Esophagus (tissue), 2 donors: ENCODE measurements around the gene PXDN. TPM values are rescaled to one million over a fixed set of nuclear protein-coding genes. Genes with fewer than 3 reads are reported as not detected.
"Not testable (repeated sequence)": the region's sequence is repeated elsewhere in the genome, so short reads cannot be mapped to it uniquely, and the experiment has no call there.

ENCODE experiments used
- H3K27ac ChIP-seq, 2 donors: one replicate each; pipeline ENCODE4 v1.5.1; 2013; ENCODE audit warnings: low read depth in 2 of 2, mild to moderate bottlenecking in 2 of 2, inconsistent platforms in 1 of 2, low read length in 1 of 2, moderate library complexity in 1 of 2
- H3K27me3 ChIP-seq, 2 donors: one replicate each; pipeline ENCODE4 v1.6.1; 2013; ENCODE audit warnings: low read length in 2 of 2, control low read depth in 1 of 2, mild to moderate bottlenecking in 1 of 2; ENCODE audit not compliant: insufficient read depth in 2 of 2, control insufficient read depth in 1 of 2
- H3K36me3 ChIP-seq, 2 donors: one replicate each; pipeline ENCODE4 v1.6.1; 2013; ENCODE audit warnings: low read length in 1 of 2; ENCODE audit not compliant: control insufficient read depth in 2 of 2, insufficient read depth in 2 of 2
- H3K4me1 ChIP-seq, 2 donors: one replicate each; pipeline ENCODE4 v1.6.1; 2013; ENCODE audit warnings: low read length in 1 of 2; ENCODE audit not compliant: control insufficient read depth in 2 of 2, insufficient read depth in 2 of 2
- H3K4me3 ChIP-seq, 2 donors: one replicate each; pipeline ENCODE4 v1.5.1; 2013; ENCODE audit warnings: low read length in 2 of 2, mild to moderate bottlenecking in 2 of 2, low read depth in 1 of 2, moderate library complexity in 1 of 2
- H3K9me3 ChIP-seq, 2 donors: one replicate each; pipeline ENCODE4 v1.6.1; 2013; ENCODE audit warnings: mild to moderate bottlenecking in 2 of 2, low read depth in 1 of 2, low read length in 1 of 2, moderate library complexity in 1 of 2; ENCODE audit not compliant: control insufficient read depth in 2 of 2, insufficient read depth in 1 of 2
- WGBS, 2 donors: extraction: QIAGEN DNeasy Blood & Tissue Kit; methylation state at CpG; one replicate each; pipeline ENCODE4 v1.1.7; 2013; 5-methylcytosine and 5-hydroxymethylcytosine counted together
- polyA plus RNA-seq, 2 donors: library from polyadenylated mRNA; stranded (reverse); fragments of 200-250 nt; gene quantifications; one replicate each; pipeline ENCODE4 v1.2.3, GENCODE V29; 2013
- donor health status: healthy with polysubstance abuse.
- donor health status: Bipolar disorder and iron deficiency.

The PXDN gene
- polyA plus RNA-seq, 2 donors = 1.1 to 1.9 TPM

- Histone ChIP-seq H3K27ac (no peak overlapping the region), H3K27me3 (no peaks in the 10 kb centered on the region), H3K4me3 (no peak overlapping the region), H3K4me1 (no peaks in the 10 kb centered on the region), H3K9me3 (peaks cover 0 to 3% of the 10 kb centered on the region in 2 donors), H3K36me3 (peaks cover 0 to 6% of the 10 kb centered on the region in 2 donors)
- WGBS, 2 donors = 89 to 92% methylated on average over 33 of the region's 33 CpGs
Measured at GRCh38 chr2:1680222-1681016, 63.9 kb downstream of the PXDN start.

- not testable (repeated sequence) for H3K4me3 ChIP-seq, H3K36me3 ChIP-seq, H3K4me1 ChIP-seq, H3K27me3 ChIP-seq, H3K9me3 ChIP-seq, H3K27ac ChIP-seq
- WGBS, 2 donors = 89 to 96% methylated on average over 11 of the region's 11 CpGs
Measured at GRCh38 chr2:1679488-1680039, 64.8 kb downstream of the PXDN start.

GRCh38 chr2:1679065-1679464, 65.2 kb downstream of the PXDN start:
- H3K4me3 ChIP-seq, H3K27me3 ChIP-seq, H3K27ac ChIP-seq, H3K4me1 ChIP-seq, H3K9me3 ChIP-seq, H3K36me3 ChIP-seq: not testable (repeated sequence)
- 92 to 95% methylated on average over 7 of the region's 7 CpGs for WGBS, 2 donors

GRCh38 chr2:1678609-1679008, 65.7 kb downstream of the PXDN start:
- 90 to 91% methylated on average over 14 of the region's 14 CpGs for WGBS, 2 donors
- H3K27ac ChIP-seq = no peak overlapping the region
- H3K4me3 ChIP-seq = no peak overlapping the region
- H3K4me1 ChIP-seq = no peaks in the 10 kb centered on the region
- H3K9me3 ChIP-seq = peaks cover 0 to 3% of the 10 kb centered on the region in 2 donors
- no peaks in the 10 kb centered on the region for H3K27me3 ChIP-seq
- H3K36me3 ChIP-seq = peaks cover 0 to 6% of the 10 kb centered on the region in 2 donors

- Histone ChIP-seq H3K27me3 (no peaks in the 10 kb centered on the region), H3K4me1 (no peaks in the 10 kb centered on the region), H3K27ac (no peak overlapping the region), H3K4me3 (no peak overlapping the region), H3K9me3 (peaks cover 0 to 3% of the 10 kb centered on the region in 2 donors), H3K36me3 (peaks cover 3 to 6% of the 10 kb centered on the region in 2 donors)
- WGBS, 2 donors = 92 to 93% methylated on average over 12 of the region's 12 CpGs
Measured at GRCh38 chr2:1677821-1678165, 66.5 kb downstream of the PXDN start.

- Histone ChIP-seq H3K4me3 (no peak overlapping the region), H3K4me1 (no peaks in the 10 kb centered on the region), H3K27me3 (no peaks in the 10 kb centered on the region), H3K27ac (no peak overlapping the region), H3K9me3 (peaks cover 0 to 3% of the 10 kb centered on the region in 2 donors), H3K36me3 (peaks cover 3 to 6% of the 10 kb centered on the region in 2 donors)
- WGBS, 2 donors = 83 to 93% methylated on average over 33 of the region's 33 CpGs
Measured at GRCh38 chr2:1676913-1677820, 67.1 kb downstream of the PXDN start.

- no peak overlapping the region for H3K4me3 ChIP-seq
- H3K4me1 ChIP-seq = no peaks in the 10 kb centered on the region
- peak overlapping the region in 1 of 2 donors; percentile 40 for H3K27ac ChIP-seq
- no peaks in the 10 kb centered on the region for H3K27me3 ChIP-seq
- WGBS, 2 donors = 84 to 89% methylated on average over 26 of the region's 26 CpGs
- H3K36me3 ChIP-seq = peaks cover 3 to 6% of the 10 kb centered on the region in 2 donors
- H3K9me3 ChIP-seq = peaks cover 0 to 3% of the 10 kb centered on the region in 2 donors
Measured at GRCh38 chr2:1676091-1676912, 68.0 kb downstream of the PXDN start.

GRCh38 chr2:1675633-1676032, 68.7 kb downstream of the PXDN start:
- H3K27ac ChIP-seq = no peak overlapping the region
- H3K9me3 ChIP-seq = peaks cover 0 to 3% of the 10 kb centered on the region in 2 donors
- H3K36me3 ChIP-seq = peaks cover 3 to 6% of the 10 kb centered on the region in 2 donors
- H3K4me1 ChIP-seq = no peaks in the 10 kb centered on the region
- 49 to 64% methylated on average over 8 of the region's 8 CpGs for WGBS, 2 donors
- no peaks in the 10 kb centered on the region for H3K27me3 ChIP-seq
- no peak overlapping the region for H3K4me3 ChIP-seq
